Renal pelvis (tissue), 4 donors: Measurements from ENCODE around the gene HNRNPUL1. TPM values are rescaled to one million over a fixed set of nuclear protein-coding genes. Genes with fewer than 3 reads are reported as not detected.
"Not testable (repeated sequence)": the region's sequence is repeated elsewhere in the genome, so short reads cannot be mapped to it uniquely, and the experiment has no call there.

ENCODE experiments used
- DNase-seq: peaks from one replicate; pipeline ENCODE4 v3.0.0-alpha.2; 2013
- polyA plus RNA-seq, 3 donors: library from polyadenylated mRNA; unstranded; fragments of 120-200 nt; gene quantifications; one replicate each; pipeline ENCODE4 v1.2.1, GENCODE V29; 2013; ENCODE audit not compliant: insufficient read length in 3 of 3

The HNRNPUL1 gene
- polyA plus RNA-seq, 3 donors = 208 to 212 (median 210) TPM

GRCh38 chr19:41324921-41325639 lies 60.9 kb downstream of the HNRNPUL1 start:
- no peak for DNase-seq

DNA sequence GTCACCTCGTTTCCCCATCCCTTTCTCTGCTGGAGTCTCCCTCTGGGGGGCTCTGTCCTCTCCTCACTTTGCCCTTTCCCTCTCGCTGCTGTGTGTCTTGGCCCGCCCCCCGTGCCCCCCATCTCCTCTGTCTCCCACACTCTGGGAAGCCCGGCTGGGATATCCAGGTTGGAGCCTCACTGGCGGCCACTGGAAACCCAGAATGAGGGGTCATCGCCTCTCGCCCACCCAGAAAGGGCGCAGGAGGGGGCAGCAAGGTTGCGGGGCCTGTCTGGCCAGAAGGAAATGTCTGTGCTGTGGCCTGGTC lies 61.4 kb downstream of the HNRNPUL1 start:
- no peak for DNase-seq

DNA sequence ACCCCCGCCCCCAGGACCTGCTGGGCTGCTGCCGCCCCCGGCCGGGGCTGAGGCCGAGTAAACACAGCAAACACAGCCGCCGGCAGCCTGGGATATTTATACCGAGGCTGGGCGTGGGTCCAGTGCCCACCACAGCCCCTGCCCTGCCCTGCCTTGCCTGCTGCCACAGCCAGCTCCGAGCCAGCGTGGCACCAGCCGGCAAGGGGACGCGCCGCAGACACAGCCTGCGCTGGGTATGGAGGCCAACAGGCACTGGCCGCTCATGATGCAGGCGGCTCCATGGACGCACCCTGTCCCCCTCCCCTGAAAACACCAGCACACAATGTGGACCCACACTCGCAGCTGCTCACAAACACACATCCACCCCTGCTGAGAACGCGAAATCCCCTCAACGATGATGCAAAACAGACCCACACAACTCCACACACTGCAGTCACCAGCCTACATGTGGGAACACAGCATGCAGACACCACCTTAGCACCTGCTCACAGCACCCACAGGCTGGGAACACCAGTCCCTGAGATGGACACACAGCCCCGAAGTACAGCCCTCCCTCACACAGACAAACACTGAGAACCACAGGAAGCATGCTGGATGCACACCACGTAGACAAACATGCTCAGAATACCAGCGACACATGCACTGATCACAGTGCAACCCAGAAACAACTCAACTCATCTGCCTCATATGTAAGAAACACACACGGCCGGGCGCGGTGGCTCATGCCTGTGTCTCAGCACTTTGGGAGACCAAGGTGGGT lies 62.0 kb downstream of the HNRNPUL1 start:
- DNase-seq = no peak

DNA sequence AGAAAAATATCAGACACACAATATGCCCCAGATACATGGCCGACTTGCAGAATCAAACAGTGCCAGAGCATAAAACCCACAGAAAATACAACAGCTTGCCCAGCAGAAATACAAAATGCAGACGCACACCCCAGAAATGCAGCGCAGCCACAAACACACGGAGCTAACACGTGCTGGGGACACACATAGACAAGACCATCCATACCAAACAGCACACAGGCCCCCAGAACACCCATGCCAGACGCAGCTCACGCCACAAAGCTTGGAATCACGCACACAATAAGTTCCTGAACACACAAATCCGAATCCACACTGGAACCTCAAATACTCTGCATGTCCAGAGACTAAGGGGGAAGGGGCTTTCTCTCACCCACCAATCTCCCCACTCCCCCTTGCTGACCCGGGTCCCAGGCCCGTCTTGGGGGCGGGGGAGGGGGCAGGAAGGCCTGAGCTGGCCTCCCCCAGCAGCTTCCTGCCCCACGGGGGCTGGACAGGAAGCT lies 63.0 kb downstream of the HNRNPUL1 start:
- no peak for DNase-seq

DNA sequence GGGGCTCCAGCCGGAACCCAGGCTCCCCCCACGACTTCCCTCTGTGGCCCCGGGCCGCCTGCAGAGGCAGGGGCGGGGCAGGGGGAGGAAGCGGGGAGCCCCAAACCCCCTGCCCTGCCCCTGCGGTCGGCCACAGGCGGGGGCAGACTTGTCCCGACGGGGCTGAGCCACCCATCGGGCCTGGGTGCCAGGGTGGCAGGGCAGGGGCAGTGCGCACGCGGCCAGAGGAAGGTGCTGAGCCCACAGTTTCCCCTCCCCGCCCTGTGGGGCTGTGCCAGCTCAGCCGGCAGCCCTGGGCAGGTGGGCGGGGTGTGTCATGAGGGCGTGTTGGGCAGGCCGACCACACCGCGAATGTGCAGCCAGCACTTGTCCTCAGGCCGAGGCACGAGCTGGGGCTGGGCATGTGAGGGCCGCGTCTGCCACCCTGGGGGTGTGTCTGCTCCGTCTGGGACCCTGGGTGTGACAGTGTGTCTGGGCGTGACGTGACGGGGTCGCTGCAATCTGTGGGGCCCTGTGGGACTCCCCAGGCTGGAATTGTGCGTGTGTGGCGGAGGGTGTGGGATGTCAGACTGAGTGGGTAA lies 63.5 kb downstream of the HNRNPUL1 start:
- no peak for DNase-seq

- DNase-seq = no peak
Observed at GRCh38 chr19:41328157-41328841, 64.1 kb downstream of the HNRNPUL1 start.

DNA sequence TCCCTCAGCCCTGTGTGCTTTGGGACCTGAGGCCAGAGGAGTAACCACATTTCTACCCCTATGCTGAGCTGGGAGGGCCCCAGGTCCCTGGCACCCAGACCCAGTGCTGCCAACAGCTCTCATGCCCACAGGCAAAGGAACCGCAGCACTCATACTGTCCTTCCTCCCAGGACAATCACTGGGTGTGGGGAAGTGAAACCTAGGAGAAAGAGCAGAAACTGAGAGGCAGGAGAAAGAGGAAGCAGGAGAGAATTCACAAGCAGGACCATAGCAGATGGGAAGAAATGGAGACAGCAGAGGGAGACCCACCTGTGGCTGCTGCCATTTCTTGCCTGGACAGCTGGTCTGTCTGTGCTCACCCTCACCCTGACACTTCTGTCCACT lies 64.7 kb downstream of the HNRNPUL1 start:
- DNase-seq = no peak

DNA sequence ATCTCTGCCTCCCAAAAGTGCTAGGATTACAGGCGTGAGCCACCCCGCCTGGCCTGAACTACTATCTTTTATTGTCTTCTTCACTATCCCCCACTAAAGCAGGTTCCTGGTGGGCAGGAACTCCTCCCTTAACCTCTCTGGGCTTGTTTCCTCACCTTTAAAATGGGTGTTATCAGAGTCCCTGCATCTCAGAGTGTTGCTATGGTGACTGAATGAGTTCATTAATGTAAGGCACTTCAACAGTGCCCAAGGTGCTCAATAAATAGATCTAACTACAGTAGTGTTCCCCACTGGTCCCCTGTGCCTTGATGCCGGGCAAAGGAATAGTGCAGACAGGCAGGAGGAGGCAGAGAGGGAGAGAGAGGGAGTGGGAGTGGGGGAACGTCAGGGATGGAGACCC lies 66.3 kb downstream of the HNRNPUL1 start:
- DNase-seq = no peak

- no peak for DNase-seq
Observed at GRCh38 chr19:41330946-41331678, 66.9 kb downstream of the HNRNPUL1 start.

DNA sequence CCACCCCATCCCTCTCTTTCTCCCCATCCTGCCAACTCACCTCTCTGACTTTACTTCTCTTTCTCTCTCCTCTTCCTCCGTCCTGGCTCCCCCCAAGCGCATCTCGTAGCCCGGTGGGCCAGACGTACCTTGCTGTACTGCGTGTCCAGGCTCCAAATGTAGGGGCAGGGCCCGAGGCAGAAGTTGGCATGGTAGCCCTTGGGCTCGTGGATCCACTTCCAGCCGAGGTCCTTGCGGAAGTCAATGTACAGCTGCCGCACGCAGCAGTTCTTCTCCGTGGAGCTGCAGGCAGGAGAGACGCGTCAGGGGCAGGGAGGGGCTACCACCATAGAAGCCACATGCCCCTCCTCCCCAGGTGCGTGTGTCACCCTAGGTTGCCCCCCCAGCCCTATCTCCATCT lies 67.8 kb downstream of the HNRNPUL1 start:
- DNase-seq = no peak

DNA sequence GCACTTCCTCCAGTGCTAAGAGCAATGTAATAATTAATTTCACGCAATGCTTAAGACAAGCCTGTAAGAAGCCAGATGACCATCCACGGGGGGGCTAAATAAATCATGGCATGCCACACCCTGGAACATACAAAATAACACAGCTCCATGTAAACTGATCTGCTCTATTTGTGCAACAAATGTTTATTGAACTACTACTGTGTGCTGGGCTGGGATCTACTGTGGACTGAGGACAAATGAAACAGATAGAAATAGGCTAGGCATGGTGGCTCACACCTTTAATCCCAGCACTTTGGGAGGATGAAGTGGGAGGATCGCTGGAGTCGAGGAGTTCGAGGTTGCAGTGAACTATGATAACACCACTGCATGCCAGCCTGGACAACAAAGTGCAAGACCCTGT lies 68.3 kb downstream of the HNRNPUL1 start:
- no peak for DNase-seq

DNA sequence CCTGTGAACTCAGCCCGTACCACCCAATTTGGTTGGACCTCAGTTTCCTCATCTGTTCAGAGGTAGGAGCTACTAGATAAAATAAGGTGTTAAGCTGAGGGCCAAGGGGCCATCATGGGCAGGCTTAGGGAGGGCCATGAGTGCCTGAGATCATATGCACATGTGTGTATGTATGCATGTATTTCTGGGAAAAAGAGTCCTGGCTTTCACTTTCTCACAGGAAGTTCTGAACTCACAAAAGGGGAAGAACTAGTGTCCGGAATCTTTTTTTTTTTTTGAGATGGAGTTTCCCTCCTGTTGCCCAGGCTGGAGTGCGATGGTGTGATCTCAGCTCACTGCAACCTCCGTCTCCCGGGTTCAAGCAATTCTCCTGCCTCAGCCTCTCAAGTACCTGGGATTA lies 70.6 kb downstream of the HNRNPUL1 start:
- no peak for DNase-seq

DNA sequence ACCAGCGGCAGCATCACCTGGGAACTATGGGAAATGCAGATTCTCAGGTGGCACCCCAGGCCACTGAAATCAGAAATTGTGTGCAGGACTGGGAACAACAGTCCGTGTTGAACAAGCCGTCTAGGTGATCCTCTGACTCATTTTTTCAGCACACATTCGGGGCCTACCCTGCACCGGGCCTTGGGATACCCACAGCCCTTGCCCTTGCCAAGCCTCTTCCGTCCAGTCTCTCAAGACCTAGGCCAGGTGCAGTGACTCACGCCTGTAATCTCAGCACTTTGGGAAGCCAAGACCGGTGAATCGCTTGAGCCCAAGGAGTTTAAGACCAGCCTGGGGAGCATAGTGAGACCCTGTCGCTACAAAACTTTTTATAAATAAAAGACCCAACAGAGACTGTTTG lies 71.3 kb downstream of the HNRNPUL1 start:
- no peak for DNase-seq

- no peak for DNase-seq
Observed at GRCh38 chr19:41339936-41340335, 75.8 kb downstream of the HNRNPUL1 start.

- DNase-seq = no peak
Observed at GRCh38 chr19:41341669-41342490, 77.7 kb downstream of the HNRNPUL1 start.

DNA sequence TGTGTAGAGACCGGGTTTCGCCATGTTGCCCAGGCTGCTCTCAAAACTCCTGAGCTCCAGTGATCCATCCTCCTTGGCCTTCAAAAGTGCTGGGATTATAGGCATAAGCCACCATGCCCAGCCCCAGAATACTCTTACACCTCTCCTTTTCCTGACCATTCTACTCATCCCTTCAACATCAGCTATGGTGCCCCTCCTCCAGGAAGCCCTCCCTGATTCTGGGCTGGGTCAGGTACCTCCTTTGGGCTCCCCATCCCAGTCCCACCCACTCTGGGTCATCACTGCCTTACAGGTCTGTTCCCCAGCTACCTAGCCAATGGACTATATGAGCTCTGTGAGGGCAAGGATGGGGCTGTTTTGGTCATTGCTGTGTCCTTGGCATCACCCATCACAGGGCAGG lies 80.0 kb downstream of the HNRNPUL1 start:
- DNase-seq = no peak

DNA sequence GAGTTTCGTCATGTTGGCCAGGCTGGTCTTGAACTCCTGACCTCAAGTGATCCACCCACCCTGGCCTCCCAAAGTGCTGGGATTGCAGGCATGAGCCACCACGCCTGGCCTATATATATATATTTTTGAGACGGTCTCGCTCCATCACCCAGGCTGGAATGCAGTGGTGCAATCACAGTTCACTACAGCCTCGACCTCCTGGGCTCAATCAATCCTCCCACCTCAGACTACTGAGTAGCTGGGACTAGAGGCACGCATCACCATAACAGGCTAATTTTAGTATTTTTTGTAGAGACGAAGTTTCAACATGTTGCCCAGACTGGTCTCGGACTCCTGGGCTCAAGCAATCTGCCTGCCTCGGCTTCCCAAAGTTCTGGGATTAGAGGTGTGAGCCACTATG lies 82.7 kb downstream of the HNRNPUL1 start:
- DNase-seq = not testable (repeated sequence)

GRCh38 chr19:41350735-41351338 lies 86.7 kb downstream of the HNRNPUL1 start:
- no peak for DNase-seq

DNA sequence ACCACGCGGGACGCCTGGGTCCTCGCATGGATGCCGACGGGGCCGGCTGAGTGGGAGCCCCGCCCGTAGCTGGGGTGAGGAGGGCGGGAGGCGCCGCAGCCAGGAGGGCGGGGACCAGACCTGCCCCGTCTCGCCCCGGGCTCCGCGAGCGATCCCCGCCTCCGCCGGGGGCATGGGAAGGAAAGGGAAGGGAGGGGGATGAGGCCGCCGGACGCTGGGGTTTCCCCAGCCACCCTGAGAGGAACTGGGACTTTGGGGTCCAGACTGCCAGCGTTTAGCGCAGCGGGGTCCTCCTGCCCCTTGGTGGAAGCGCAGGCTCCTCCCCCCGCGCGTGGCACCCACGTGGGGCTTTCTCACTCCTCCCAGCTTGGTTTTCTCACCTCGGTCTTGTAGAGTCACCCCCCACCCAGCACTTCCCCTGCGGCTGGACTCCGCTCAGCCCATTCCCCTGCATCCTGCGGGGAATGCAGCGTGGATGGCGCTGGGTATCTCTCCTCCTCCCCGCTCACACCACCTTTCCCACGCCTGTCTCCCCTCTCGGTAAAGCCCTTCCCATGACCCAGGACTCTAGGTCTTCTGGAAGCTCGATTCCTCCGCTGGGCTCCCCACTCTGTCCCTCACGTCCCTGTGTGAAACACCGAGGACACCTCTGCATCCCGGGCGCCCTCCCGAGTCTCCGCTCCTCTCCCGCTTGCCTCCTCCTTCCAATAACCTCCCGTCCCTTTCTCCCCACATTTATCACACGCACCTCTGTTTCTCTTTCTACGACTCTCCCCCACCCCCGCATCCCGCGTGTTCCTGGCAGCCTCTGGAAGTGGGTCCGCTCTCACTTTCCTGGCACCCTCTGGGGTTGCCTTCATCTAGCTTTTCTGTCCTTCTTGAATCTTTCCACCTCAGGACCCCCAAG lies 87.4 kb downstream of the HNRNPUL1 start:
- DNase-seq = no peak

- no peak for DNase-seq
Observed at GRCh38 chr19:41352279-41352608, 88.1 kb downstream of the HNRNPUL1 start.
